Right atrium auricular region (tissue), 2 donors: ENCODE data around the gene SMIM24. TPM values are rescaled to one million over a fixed set of nuclear protein-coding genes. Genes with fewer than 3 reads are reported as not detected.

Experiments
- DNase-seq: peaks from one replicate; pipeline ENCODE4 v3.0.0-alpha.2; 2019; ENCODE audit warnings: low spot score
- H3K27ac ChIP-seq, 2 donors: fragments of 200-600 bp; sonication (generic); 1 replicate in 1 of 2; 2 replicates in 1 of 2; pipeline ENCODE4 v1.5.1; 2016 to 2019
- H3K27me3 ChIP-seq, 2 donors: fragments of 200-600 bp; sonication (generic); one replicate each; pipeline versions ENCODE4 v1.5.1 to v1.6.0; 2017 to 2019
- H3K36me3 ChIP-seq: fragments of 200-600 bp; sonication (generic); one replicate; pipeline ENCODE4 v1.5.1; 2016
- H3K4me1 ChIP-seq, 2 donors: fragments of 200-600 bp; sonication (generic); one replicate each; pipeline versions ENCODE4 v1.5.1 to v1.6.0; 2017 to 2019
- H3K4me3 ChIP-seq, 2 donors: fragments of 200-600 bp; sonication (generic); 1 replicate in 1 of 2; 2 replicates in 1 of 2; pipeline ENCODE4 v1.5.1; 2017 to 2019; ENCODE audit warnings: mild to moderate bottlenecking in 1 of 2, moderate library complexity in 1 of 2
- H3K9me3 ChIP-seq, 2 donors: fragments of 200-600 bp; sonication (generic); one replicate each; pipeline ENCODE4 v1.5.1; 2019
- CTCF ChIP-seq, 2 donors: fragments of 200-600 bp; sonication (generic); IDR thresholded peaks; one replicate each; pipeline ENCODE4 v1.5.1; 2019; ENCODE audit warnings: antibody characterized with exemption in 2 of 2
- total RNA-seq, 2 donors: library from RNA; depleted of rRNA; stranded (reverse); fragments of >200 nt; gene quantifications; one replicate each; pipeline ENCODE4 v1.1.0, GENCODE V29; 2016

Gene SMIM24
- total RNA-seq, 2 donors from 2014 or later: not detected

GRCh38 chr19:3492131-3492839 is 12.0 kb upstream of the SMIM24 start:
- Histone ChIP-seq H3K27ac (no peak overlapping the region), H3K36me3 (peaks cover 41% of the 10 kb centered on the region), H3K9me3 (no peaks in the 10 kb centered on the region), H3K27me3 (no peaks in the 10 kb centered on the region), H3K4me3 (no peak overlapping the region), H3K4me1 (no peaks in the 10 kb centered on the region)
- no peak for DNase-seq
- no peak for TF ChIP-seq CTCF (IDR thresholded peaks at IDR 0.05)

GRCh38 chr19:3491396-3492119 is 11.2 kb upstream of the SMIM24 start:
- Histone ChIP-seq H3K4me3 (no peak overlapping the region), H3K27me3 (no peaks in the 10 kb centered on the region), H3K36me3 (peaks cover 40% of the 10 kb centered on the region), H3K4me1 (no peaks in the 10 kb centered on the region), H3K27ac (no peak overlapping the region), H3K9me3 (no peaks in the 10 kb centered on the region)
- TF ChIP-seq CTCF (IDR thresholded peaks at IDR 0.05): no peak
- no peak for DNase-seq

- no peaks in the 10 kb centered on the region for H3K36me3 ChIP-seq
- peaks cover 0 to 10% of the 10 kb centered on the region in 2 donors for H3K27me3 ChIP-seq
- H3K4me1 ChIP-seq: no peaks in the 10 kb centered on the region
- no peak within 1 kb of the TSS for H3K4me3 ChIP-seq
- no peak within 1 kb of the TSS for H3K27ac ChIP-seq
- no peak for DNase-seq
- TF ChIP-seq CTCF (IDR thresholded peaks at IDR 0.05): no peak
- no peaks in the 10 kb centered on the region for H3K9me3 ChIP-seq
Observed at GRCh38 chr19:3483226-3483628, 2.9 kb upstream of the SMIM24 start, which contains the start of gene SMIM44. SMIM44 (minus strand) TSS chr19:3483441; CDS start chr19:3483403, 38 bp downstream.

- Histone ChIP-seq H3K9me3 (no peaks in the 10 kb centered on the region), H3K27me3 (peaks cover 0 to 10% of the 10 kb centered on the region in 2 donors), H3K4me3 (no peak overlapping the region), H3K4me1 (no peaks in the 10 kb centered on the region), H3K36me3 (no peaks in the 10 kb centered on the region), H3K27ac (no peak overlapping the region)
- DNase-seq: no peak
- no peak for TF ChIP-seq CTCF (IDR thresholded peaks at IDR 0.05)
Observed at GRCh38 chr19:3482507-3483225, 2.3 kb upstream of the SMIM24 start.

- Histone ChIP-seq H3K36me3 (no peaks in the 10 kb centered on the region), H3K27ac (no peak overlapping the region), H3K4me1 (no peaks in the 10 kb centered on the region), H3K4me3 (no peak overlapping the region), H3K9me3 (no peaks in the 10 kb centered on the region), H3K27me3 (peaks cover 0 to 10% of the 10 kb centered on the region in 2 donors)
- no peak for DNase-seq
- no peak for TF ChIP-seq CTCF (IDR thresholded peaks at IDR 0.05)
Observed at GRCh38 chr19:3481241-3482090, 1.1 kb upstream of the SMIM24 start.
